MM.1S (cell line): Measurements from ENCODE around the gene OTC.

ENCODE experiments used
- CTCF ChIP-seq: fragments of 300-600 bp; sonication (generic); IDR thresholded peaks from 2 replicates; pipeline ENCODE4 v1.5.1; 2016; ENCODE audit warnings: antibody characterized with exemption, low read length, mixed read lengths
- EZH2 ChIP-seq: fragments of 300-600 bp; sonication (generic); optimal IDR thresholded peaks from 2 replicates; pipeline ENCODE3; 2017; ENCODE audit warnings: low read depth, mild to moderate bottlenecking, antibody characterized with exemption, low read length, mixed read lengths
- EZH2phosphoT487 ChIP-seq: fragments of 300-600 bp; sonication (generic); IDR thresholded peaks from 2 replicates; pipeline ENCODE4 v1.6.1; 2018; ENCODE audit warnings: antibody characterized with exemption, low read length

- TF ChIP-seq CTCF: no peak
- no peak for TF ChIP-seq EZH2
- no peak for TF ChIP-seq EZH2phosphoT487
Measured at GRCh38 chrX:38352362-38352761, at the start of gene OTC.
